Neural crest cell (in vitro differentiated cells): Measurements from ENCODE around the gene PARP15. TPM values are rescaled to one million over a fixed set of nuclear protein-coding genes. Genes with fewer than 3 reads are reported as not detected.
"Not testable (repeated sequence)": the region's sequence is repeated elsewhere in the genome, so short reads cannot be mapped to it uniquely, and the experiment has no call there.

ENCODE experiments used
- DNase-seq: peaks from one replicate; pipeline ENCODE4 v3.0.0; 2021; ENCODE audit warnings: low read depth, mixed read lengths, low spot score
- H3K27ac Mint-ChIP-seq: one replicate; pipeline ENCODE4 v1.8.0; 2021; ENCODE audit warnings: mild to moderate bottlenecking, mixed read lengths; ENCODE audit not compliant: unreplicated experiment
- H3K27me3 Mint-ChIP-seq: 2 replicates; pipeline ENCODE4 v1.8.0; 2021; ENCODE audit warnings: low read depth, mild to moderate bottlenecking, mixed read lengths
- H3K36me3 Mint-ChIP-seq: 2 replicates; pipeline ENCODE4 v1.8.0; 2021; ENCODE audit warnings: low read depth, mild to moderate bottlenecking, mixed read lengths
- H3K4me1 Mint-ChIP-seq: 2 replicates; pipeline ENCODE4 v1.8.0; 2021; ENCODE audit warnings: mixed read lengths
- H3K4me3 Mint-ChIP-seq: one replicate; pipeline ENCODE4 v1.8.0; 2021; ENCODE audit warnings: mild to moderate bottlenecking, mixed read lengths
- H3K9me3 Mint-ChIP-seq: 2 replicates; pipeline ENCODE4 v1.8.0; 2021; ENCODE audit warnings: mixed read lengths
- total RNA-seq: library from RNA; stranded (reverse); gene quantifications from 2 replicates; pipeline ENCODE4 v1.2.1, GENCODE V29; 2021
- TF ChIP-seq, protein P1 (sequence below): fragments of 200-600 bp; sonication (generic); conservative IDR thresholded peaks from 2 replicates; pipeline ENCODE4 v1.5.0; 2021; ENCODE audit warnings: antibody characterized with exemption, mild to moderate bottlenecking

Gene PARP15
- total RNA-seq, 1 donor from 2014 or later: not detected

DNA sequence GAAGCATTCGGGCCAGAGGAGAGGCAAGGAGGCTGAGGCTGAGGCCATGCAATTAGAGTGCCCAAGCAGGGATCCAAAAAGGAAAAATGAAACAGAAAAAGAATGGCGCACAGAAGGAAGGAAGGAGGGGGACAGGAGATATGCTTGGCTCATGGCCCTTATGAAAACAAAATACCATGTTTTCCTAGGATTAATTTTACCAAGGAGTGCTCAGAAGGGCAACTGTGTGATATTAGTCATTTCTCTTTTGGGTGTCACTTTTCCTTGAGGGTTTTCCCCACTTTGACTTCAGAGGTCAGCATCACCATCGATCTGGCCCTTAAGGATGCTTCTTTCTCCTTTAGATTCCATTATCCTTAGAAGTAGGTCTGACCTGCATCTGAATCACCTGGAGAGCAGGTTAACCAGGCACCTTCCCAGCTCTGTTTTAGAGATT is 104.5 kb downstream of the PARP15 start:
- Mint-ChIP-seq H3K4me1 (peaks cover 25% of the 10 kb centered on the region), H3K9me3 (no peaks in the 10 kb centered on the region), H3K27me3 (peaks cover 33% of the 10 kb centered on the region), H3K36me3 (peaks cover 3% of the 10 kb centered on the region), H3K27ac (no peak overlapping the region), H3K4me3 (peak overlapping the region; percentile 90)
- TF ChIP-seq, protein P1, sequence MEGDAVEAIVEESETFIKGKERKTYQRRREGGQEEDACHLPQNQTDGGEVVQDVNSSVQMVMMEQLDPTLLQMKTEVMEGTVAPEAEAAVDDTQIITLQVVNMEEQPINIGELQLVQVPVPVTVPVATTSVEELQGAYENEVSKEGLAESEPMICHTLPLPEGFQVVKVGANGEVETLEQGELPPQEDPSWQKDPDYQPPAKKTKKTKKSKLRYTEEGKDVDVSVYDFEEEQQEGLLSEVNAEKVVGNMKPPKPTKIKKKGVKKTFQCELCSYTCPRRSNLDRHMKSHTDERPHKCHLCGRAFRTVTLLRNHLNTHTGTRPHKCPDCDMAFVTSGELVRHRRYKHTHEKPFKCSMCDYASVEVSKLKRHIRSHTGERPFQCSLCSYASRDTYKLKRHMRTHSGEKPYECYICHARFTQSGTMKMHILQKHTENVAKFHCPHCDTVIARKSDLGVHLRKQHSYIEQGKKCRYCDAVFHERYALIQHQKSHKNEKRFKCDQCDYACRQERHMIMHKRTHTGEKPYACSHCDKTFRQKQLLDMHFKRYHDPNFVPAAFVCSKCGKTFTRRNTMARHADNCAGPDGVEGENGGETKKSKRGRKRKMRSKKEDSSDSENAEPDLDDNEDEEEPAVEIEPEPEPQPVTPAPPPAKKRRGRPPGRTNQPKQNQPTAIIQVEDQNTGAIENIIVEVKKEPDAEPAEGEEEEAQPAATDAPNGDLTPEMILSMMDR: no peak
- no peak for DNase-seq

DNA sequence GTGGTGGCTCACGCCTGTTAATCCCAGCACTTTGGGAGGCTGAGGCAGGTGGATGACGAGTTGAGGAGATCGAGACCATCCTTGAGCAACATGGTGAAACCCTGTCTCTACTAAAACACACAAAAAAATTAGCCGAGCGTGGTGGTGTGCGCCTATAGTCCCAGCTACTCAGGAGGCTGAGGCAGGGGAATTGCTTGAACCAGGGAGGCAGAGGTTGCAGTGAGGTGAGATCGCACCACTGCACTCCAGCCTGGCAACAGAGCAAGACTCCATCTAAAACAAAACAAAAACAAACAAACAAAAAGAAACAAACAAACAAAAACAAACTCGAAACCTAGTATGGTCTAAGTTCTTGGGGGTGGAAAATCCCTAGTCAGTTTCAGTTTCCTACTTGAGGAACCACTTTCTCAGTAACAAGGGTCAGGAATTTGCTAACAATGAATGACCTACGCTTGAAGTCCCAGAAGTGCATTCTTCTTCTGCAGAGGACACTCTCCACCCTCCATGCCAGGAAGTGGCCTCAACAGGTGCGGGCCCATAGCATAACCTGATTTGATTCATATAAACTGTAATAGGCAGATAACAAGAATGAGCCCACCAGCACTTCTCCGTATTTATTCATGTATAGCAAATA is 105.4 kb downstream of the PARP15 start:
- H3K9me3 Mint-ChIP-seq, H3K36me3 Mint-ChIP-seq, H3K27ac Mint-ChIP-seq, DNase-seq: not testable (repeated sequence)
- Mint-ChIP-seq H3K27me3 (peaks cover 33% of the 10 kb centered on the region), H3K4me1 (peaks cover 25% of the 10 kb centered on the region), H3K4me3 (peak overlapping the region; percentile 73)

DNA sequence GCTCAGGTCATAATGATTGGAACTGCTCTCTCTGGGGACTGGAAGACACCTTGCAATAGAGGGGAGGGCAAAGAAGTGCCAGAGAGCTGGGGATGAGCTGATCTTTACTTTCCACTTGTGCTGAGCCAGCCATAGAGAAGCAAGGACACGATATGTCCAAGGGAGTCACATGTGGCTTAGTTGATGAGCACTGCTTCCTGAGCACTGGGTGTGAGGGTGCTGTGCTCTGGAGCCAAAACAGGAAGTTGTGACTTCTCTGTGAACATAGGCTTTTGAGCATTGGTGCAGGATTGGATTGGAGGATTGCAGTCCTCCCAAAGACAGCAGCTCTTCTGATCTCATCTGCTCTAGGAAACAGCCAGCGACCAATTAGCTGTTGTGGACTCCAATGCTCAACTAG is 109.8 kb downstream of the PARP15 start:
- Mint-ChIP-seq H3K36me3 (no peaks in the 10 kb centered on the region), H3K27ac (no peak overlapping the region), H3K27me3 (no peaks in the 10 kb centered on the region), H3K4me3 (no peak overlapping the region), H3K9me3 (no peaks in the 10 kb centered on the region), H3K4me1 (no peaks in the 10 kb centered on the region)
- DNase-seq: no peak
- TF ChIP-seq, protein P1: no peak

Other genes with a start within 250 kb of the PARP15 start
- gene MIX23, start 194.4 kb upstream of the PARP15 start, total RNA-seq: 52.5 and 60.1 TPM in 2 replicates
- gene FAM162A, start 193.5 kb upstream of the PARP15 start, total RNA-seq: 22.2 and 26.6 TPM in 2 replicates
- gene WDR5B, start 161.6 kb upstream of the PARP15 start, total RNA-seq: 6.8 and 7.3 TPM in 2 replicates
- 86.5 and 86.8 TPM in 2 replicates for gene KPNA1, start 62.7 kb upstream of the PARP15 start, total RNA-seq
- gene PARP9, start 13.3 kb upstream of the PARP15 start, total RNA-seq: 2.8 and 3.0 TPM in 2 replicates
- gene DTX3L, start 13.3 kb upstream of the PARP15 start, total RNA-seq: 4.9 and 6.3 TPM in 2 replicates
- gene PARP14, start 103.2 kb downstream of the PARP15 start, total RNA-seq: 6.6 TPM in 2 replicates
- 9.9 and 10.9 TPM in 2 replicates for gene HSPBAP1, start 216.2 kb downstream of the PARP15 start, total RNA-seq
- 16.4 and 16.6 TPM in 2 replicates for gene SLC49A4, start 217.4 kb downstream of the PARP15 start, total RNA-seq